ENCODE results near the gene RPTOR.
A peak's percentile ranks its signal among the peaks of the same experiment; 100 is the strongest.
"Not testable (repeated sequence)": the region's sequence is repeated elsewhere in the genome, so short reads cannot be mapped to it uniquely, and the experiment has no call there.

The RPTOR gene

GRCh38 chr17:80698297-80698696, 153.7 kb downstream of the RPTOR start:
- no peak for DNase-seq

- not testable (repeated sequence) for DNase-seq
These were observed 154.6 kb downstream of the RPTOR start for GRCh38 chr17:80699205-80699604.

GRCh38 chr17:80701730-80702129, 157.1 kb downstream of the RPTOR start:
- no peak for DNase-seq

GRCh38 chr17:80702315-80703141, 157.9 kb downstream of the RPTOR start:
- DNase-seq = no peak

- no peak for DNase-seq
These were observed 158.5 kb downstream of the RPTOR start for GRCh38 chr17:80703142-80703478.

- no peak for DNase-seq
These were observed 159.8 kb downstream of the RPTOR start for GRCh38 chr17:80704381-80704819.

- no peak for DNase-seq
These were observed 160.3 kb downstream of the RPTOR start for GRCh38 chr17:80704894-80705293.

GRCh38 chr17:80705988-80706387, 161.3 kb downstream of the RPTOR start:
- no peak for DNase-seq

- no peak for DNase-seq
These were observed 161.8 kb downstream of the RPTOR start for GRCh38 chr17:80706463-80706867.

- no peak for DNase-seq
These were observed 163.8 kb downstream of the RPTOR start for GRCh38 chr17:80708480-80708879.

GRCh38 chr17:80709090-80709695, 164.6 kb downstream of the RPTOR start:
- DNase-seq = no peak

- no peak for DNase-seq
These were observed 166.2 kb downstream of the RPTOR start for GRCh38 chr17:80710714-80711302.

GRCh38 chr17:80712089-80712488, 167.5 kb downstream of the RPTOR start:
- DNase-seq = no peak

GRCh38 chr17:80712606-80713005, 168.0 kb downstream of the RPTOR start:
- no peak for DNase-seq

GRCh38 chr17:80716986-80717719, 172.5 kb downstream of the RPTOR start:
- DNase-seq = no peak

- DNase-seq = no peak
These were observed 173.1 kb downstream of the RPTOR start for GRCh38 chr17:80717720-80718083.

- DNase-seq = no peak
These were observed 173.8 kb downstream of the RPTOR start for GRCh38 chr17:80718428-80718827.

- DNase-seq = no peak
These were observed 174.8 kb downstream of the RPTOR start for GRCh38 chr17:80719449-80719848.

- DNase-seq = peak; percentile 31
These were observed 176.3 kb downstream of the RPTOR start for GRCh38 chr17:80720610-80721577.

- no peak for DNase-seq
These were observed 178.0 kb downstream of the RPTOR start for GRCh38 chr17:80722661-80723060.

GRCh38 chr17:80724775-80725266, 180.2 kb downstream of the RPTOR start:
- DNase-seq = no peak

- no peak for DNase-seq
These were observed 180.9 kb downstream of the RPTOR start for GRCh38 chr17:80725517-80725916.

All from CD4-positive, alpha-beta T cell treated with Interleukin-15 for 1 hour (primary cell).